Common myeloid progenitor, CD34-positive (primary cell): ENCODE measurements around the gene DLGAP4.

Experiments used
- CTCF ChIA-PET: fragments of 350-600 bp; sonication (Branson Sonifier 250); formaldehyde crosslinking; loops from one replicate; lab custom pipeline; 2021; ENCODE audit warnings: antibody characterized with exemption; lab: Charles Lee
- POLR2A ChIA-PET: fragments of 350-600 bp; sonication (Branson Sonifier 250); formaldehyde crosslinking; loops from one replicate; lab custom pipeline; 2021; ENCODE audit warnings: antibody characterized with exemption; lab: Charles Lee
- DNase-seq, 3 donors: peaks; one replicate each; pipeline versions ENCODE4 v3.0.0 to v3.0.0-alpha.2; 2013
- H3K27ac ChIP-seq, 2 experiments: 1 replicate in 1 of 2; 2 replicates in 1 of 2; pipeline ENCODE4 v1.7.0; 2013; ENCODE audit warnings: inconsistent platforms in 2 of 2, low read length in 2 of 2, mild to moderate bottlenecking in 2 of 2, low read depth in 1 of 2, moderate library complexity in 1 of 2; ENCODE audit not compliant: severe bottlenecking in 2 of 2, insufficient read depth in 1 of 2, poor library complexity in 1 of 2
- H3K27me3 ChIP-seq, 5 experiments: replicated peaks in 2 of 5; 1 replicate in 3 of 5; 2 replicates in 2 of 5; pipeline versions ENCODE4 v1.6.1 to v1.7.0; 2013; ENCODE audit warnings: low read length in 4 of 5, mild to moderate bottlenecking in 2 of 5, moderate library complexity in 2 of 5, inconsistent platforms in 1 of 5; ENCODE audit not compliant: insufficient read depth in 5 of 5, control insufficient read depth in 4 of 5
- H3K36me3 ChIP-seq, 4 experiments: 1 replicate in 2 of 4; 2 replicates in 2 of 4; pipeline versions ENCODE4 v1.6.1 to v1.7.0; 2013; ENCODE audit warnings: low read length in 3 of 4, control low read depth in 1 of 4, mild to moderate bottlenecking in 1 of 4; ENCODE audit not compliant: control insufficient read depth in 4 of 4, insufficient read depth in 4 of 4
- H3K4me1 ChIP-seq, 4 experiments: 1 replicate in 3 of 4; 2 replicates in 1 of 4; pipeline versions ENCODE4 v1.6.1 to v1.7.1; 2013; ENCODE audit warnings: low read length in 3 of 4, mild to moderate bottlenecking in 3 of 4, control low read depth in 1 of 4, inconsistent platforms in 1 of 4, moderate library complexity in 1 of 4; ENCODE audit not compliant: control insufficient read depth in 4 of 4, insufficient read depth in 4 of 4; ENCODE audit errors: control extremely low read depth in 1 of 4
- H3K4me3 ChIP-seq, 7 experiments: 1 replicate in 4 of 7; 2 replicates in 3 of 7; pipeline versions ENCODE4 v1.5.1 to v1.7.0; 2013; ENCODE audit warnings: mild to moderate bottlenecking in 7 of 7, low read length in 6 of 7, moderate library complexity in 6 of 7, inconsistent platforms in 2 of 7, low read depth in 2 of 7, control low read depth in 1 of 7; ENCODE audit not compliant: insufficient read depth in 4 of 7, control insufficient read depth in 1 of 7; ENCODE audit errors: extremely low read depth in 1 of 7
- H3K9me3 ChIP-seq, 5 experiments: 1 replicate in 4 of 5; 2 replicates in 1 of 5; pipeline versions ENCODE4 v1.6.1 to v1.7.1; 2013; ENCODE audit warnings: low read length in 4 of 5, mild to moderate bottlenecking in 2 of 5, inconsistent platforms in 1 of 5, low read depth in 1 of 5, moderate library complexity in 1 of 5; ENCODE audit not compliant: control insufficient read depth in 4 of 5, insufficient read depth in 2 of 5; ENCODE audit errors: control extremely low read depth in 1 of 5
- WGBS: methylation state at CpG from one replicate; pipeline ENCODE4 v1.1.5; 2013; ENCODE audit not compliant: insufficient coverage; 5-methylcytosine and 5-hydroxymethylcytosine counted together

Gene DLGAP4

DNA sequence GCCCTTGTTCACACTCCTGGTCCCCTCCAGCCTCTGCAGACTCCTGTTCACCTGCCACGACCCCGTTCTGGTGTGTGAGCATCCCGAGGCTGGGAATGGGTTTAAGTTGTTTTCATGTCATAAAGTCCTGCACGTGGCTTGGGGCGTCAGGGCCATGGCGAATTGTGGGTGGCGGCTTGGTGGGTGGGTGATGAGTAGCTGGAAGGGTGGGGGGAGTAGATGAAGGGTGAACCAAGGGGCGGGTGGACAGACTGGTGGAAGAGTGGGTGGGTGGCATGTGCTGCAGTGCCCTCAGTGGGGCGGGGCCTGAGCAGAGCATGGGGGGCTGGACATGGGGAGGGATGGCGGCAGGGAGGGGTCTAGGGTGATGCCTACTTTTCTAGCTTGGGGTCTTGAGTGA is 54.3 kb downstream of the DLGAP4 start:
- ChIA-PET POLR2A (no interaction called here), CTCF (interaction anchor here (0.7 kb wide), 1 partner anchor 43 kb away, joined by 3 read pairs; no protein-coding TSS in a partner anchor)
- DNase-seq: no peak
- Histone ChIP-seq H3K27ac (no peak overlapping the region), H3K9me3 (no peaks in the 10 kb centered on the region), H3K27me3 (peaks cover 0 to 15% (median 4%) of the 10 kb centered on the region in 5 experiments), H3K36me3 (no peaks in the 10 kb centered on the region), H3K4me3 (no peak overlapping the region), H3K4me1 (no peaks in the 10 kb centered on the region)
- WGBS: 70% methylated on average over 9 of the region's 10 CpGs

DNA sequence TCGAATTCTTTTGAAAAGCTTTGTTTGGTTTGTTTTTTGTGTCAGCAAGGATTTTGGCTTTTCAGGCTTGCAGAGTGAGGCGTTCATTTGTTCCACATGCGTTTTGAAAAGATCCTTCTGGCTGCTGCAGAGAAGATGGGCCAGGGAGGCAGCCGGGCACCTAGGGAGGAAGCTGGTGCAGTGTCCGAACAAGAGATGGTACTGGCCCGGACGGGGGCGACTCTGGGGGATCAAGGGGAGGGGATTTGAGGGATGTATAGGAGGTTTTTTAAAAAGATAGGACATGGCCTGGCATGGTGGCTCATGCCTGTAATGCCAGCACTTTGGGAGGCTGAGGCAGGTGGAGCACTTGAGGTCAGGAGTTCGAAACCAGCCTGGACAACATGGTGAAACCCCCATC is 55.3 kb downstream of the DLGAP4 start:
- POLR2A ChIA-PET: no interaction called here
- 73% methylated on average over 5 of the region's 9 CpGs for WGBS
- H3K9me3 ChIP-seq: no peaks in the 10 kb centered on the region

DNA sequence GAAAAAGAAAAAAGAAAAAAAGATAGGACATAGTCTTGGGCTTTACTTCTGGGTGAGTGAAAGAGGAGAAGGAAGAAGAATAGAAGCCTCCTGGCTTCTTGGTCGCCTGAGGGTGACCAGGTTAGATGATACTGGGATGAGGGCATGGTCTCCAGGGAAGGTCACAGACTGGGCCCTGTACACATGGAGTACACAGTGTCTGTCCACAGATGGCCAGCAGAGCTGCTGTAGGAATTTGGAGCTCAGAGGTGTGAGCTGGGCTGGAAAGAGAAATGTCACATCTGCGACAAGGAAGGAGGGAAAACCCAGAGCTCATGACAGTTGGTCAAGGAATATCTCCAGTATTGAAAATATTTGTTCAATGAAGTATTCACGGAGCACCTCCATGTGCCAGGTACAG is 56.1 kb downstream of the DLGAP4 start:
- Histone ChIP-seq H3K9me3 (no peaks in the 10 kb centered on the region), H3K4me1 (no peaks in the 10 kb centered on the region), H3K27ac (no peak overlapping the region), H3K36me3 (no peaks in the 10 kb centered on the region), H3K4me3 (no peak overlapping the region), H3K27me3 (peaks cover 0 to 15% (median 8%) of the 10 kb centered on the region in 5 experiments)
- ChIA-PET POLR2A (no interaction called here), CTCF (no interaction called here)
- WGBS: 94% methylated on average over 3 of the region's 3 CpGs
- no peak for DNase-seq

More for the DNA sequence above, 55.3 kb downstream of the DLGAP4 start:
- no peak for DNase-seq
- no peak overlapping the region for H3K4me3 ChIP-seq
- no peak overlapping the region for H3K27ac ChIP-seq
- peaks cover 0 to 15% (median 4%) of the 10 kb centered on the region in 5 experiments for H3K27me3 ChIP-seq
- CTCF ChIA-PET: no interaction called here
- no peaks in the 10 kb centered on the region for H3K36me3 ChIP-seq
- H3K4me1 ChIP-seq: no peaks in the 10 kb centered on the region

DNA sequence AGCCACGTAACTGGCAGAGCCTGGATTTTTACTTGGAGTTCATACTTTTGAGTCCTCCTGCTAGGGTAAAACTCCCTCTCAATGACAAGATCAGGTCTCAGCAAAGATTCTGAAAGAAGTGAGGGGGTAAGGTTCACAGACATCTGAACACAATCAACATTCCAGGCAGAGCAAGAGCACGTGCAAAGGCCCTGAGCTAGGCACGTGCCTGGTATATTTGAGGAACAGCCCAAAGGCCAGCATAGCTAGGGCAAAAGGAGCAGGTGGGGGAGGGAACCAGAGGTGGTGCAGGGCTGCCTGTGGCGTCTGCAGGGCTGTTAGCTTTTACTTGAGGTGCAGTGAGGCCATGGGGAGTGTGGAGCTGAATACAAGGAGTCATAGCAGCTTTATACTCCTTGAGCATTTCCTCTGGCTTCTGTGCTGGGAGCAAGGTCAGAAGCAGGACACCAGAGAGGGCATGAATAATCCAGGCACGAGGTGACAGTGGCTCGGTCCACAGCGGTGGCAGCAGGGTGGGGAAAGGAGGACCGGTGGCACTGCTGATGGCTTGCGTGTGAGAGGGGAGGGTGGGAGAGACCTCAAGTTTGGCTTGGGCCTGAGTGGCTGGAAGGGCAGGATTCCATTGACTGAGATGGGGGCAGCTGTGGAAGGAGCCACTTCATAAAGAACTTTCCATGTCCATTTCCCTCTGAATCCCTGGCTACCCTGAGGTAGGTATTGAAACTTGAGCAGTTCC is 57.0 kb downstream of the DLGAP4 start:
- H3K4me1 ChIP-seq: no peaks in the 10 kb centered on the region
- ChIA-PET CTCF (no interaction called here), POLR2A (no interaction called here)
- H3K4me3 ChIP-seq: no peak overlapping the region
- WGBS: 89% methylated on average over 9 of the region's 9 CpGs
- no peaks in the 10 kb centered on the region for H3K36me3 ChIP-seq
- no peak for DNase-seq
- no peaks in the 10 kb centered on the region for H3K9me3 ChIP-seq
- no peak overlapping the region for H3K27ac ChIP-seq
- peaks cover 0 to 18% (median 8%) of the 10 kb centered on the region in 5 experiments for H3K27me3 ChIP-seq

DNA sequence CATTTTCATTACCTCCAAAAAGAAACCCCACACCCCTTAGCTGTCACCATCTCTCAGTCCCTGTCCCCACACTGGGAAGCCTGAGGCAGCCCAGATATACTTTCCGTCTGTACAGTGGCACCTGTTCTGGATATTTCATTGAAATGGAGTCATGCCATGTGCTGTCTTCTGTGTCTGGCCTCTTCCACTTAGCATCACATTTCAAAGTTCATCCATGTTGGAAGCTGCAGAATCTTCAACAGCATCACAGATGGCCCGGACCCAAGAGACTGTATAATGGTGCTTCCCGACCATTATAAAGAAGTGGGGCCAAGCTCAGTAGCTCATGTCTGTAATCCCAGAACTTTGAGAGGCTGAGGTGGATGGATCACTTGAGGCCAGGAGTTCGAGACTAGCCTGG is 58.4 kb downstream of the DLGAP4 start:
- POLR2A ChIA-PET: no interaction called here
- Histone ChIP-seq H3K9me3 (no peaks in the 10 kb centered on the region), H3K27me3 (peaks cover 0 to 18% (median 8%) of the 10 kb centered on the region in 5 experiments), H3K4me3 (no peak overlapping the region), H3K27ac (no peak overlapping the region), H3K36me3 (no peaks in the 10 kb centered on the region), H3K4me1 (no peaks in the 10 kb centered on the region)
- no peak for DNase-seq
- CTCF ChIA-PET: interaction anchor here (1.2 kb wide), 1 partner anchor 10 kb away, joined by 3 read pairs; no protein-coding TSS in a partner anchor
- WGBS: 96% methylated on average over 3 of the region's 4 CpGs

DNA sequence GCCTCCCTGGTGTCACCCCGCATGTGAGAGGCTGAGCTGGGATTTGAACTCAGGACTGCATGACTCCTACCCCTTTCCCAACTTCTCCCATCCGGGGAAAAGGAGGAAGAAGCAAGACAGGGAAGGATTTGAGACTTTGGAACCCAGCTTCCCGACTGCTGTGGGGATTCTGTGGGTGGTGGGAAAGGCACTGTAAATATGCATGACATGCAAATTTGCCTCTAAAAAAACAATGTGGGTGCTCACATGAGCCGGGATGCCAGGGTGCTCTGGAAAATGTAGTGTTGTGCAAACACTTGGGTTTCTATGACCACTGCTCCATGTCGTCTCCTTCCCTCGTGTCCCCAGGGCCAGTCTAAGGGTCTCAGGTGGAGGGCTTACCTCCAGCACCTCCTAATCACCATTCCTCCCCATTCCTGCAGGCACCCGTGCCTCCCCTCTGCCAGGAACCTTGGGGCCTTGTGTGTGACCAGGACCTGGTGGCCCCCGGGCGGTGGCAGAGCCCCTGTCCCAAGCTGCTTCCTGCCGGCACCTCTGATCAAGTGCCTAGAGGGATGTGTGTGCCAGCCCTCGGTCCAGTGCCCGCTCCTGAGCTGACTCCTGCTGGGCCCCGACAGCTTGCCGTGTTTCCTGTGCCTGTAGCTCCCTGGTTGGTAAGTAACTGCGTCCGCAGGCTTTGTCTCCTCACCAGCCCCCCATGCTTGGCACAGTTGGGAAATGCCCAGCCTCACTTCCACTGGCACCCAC is 60.7 kb downstream of the DLGAP4 start:
- Histone ChIP-seq H3K27ac (no peak overlapping the region), H3K27me3 (peaks cover 0 to 20% (median 8%) of the 10 kb centered on the region in 5 experiments), H3K4me3 (no peak overlapping the region), H3K4me1 (no peaks in the 10 kb centered on the region), H3K36me3 (no peaks in the 10 kb centered on the region), H3K9me3 (no peaks in the 10 kb centered on the region)
- POLR2A ChIA-PET: no interaction called here
- 89% methylated on average over 12 of the region's 16 CpGs for WGBS
- no peak for DNase-seq
- CTCF ChIA-PET: no interaction called here

DNA sequence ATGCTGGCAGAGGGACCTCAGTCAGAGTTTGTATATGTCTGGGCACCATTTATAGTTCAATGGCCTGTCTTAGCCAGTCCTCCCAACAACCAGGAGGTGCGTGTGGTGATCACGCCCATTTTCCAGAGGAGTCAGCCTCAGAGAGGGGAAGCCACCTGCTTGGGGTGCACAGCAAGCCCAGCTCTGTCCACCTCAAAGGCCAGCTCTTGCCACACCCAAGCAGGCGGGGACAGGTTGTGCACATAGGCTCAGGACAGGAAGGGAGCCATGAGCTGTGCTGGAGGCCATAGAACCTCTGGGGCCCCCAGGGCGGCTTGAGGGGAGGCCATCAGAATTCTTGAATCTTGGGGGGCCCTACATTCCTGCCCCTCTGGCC is 61.2 kb downstream of the DLGAP4 start:
- Histone ChIP-seq H3K4me3 (no peak overlapping the region), H3K27me3 (peaks cover 0 to 22% (median 8%) of the 10 kb centered on the region in 5 experiments), H3K27ac (no peak overlapping the region), H3K4me1 (peaks cover 0 to 3% (median 0%) of the 10 kb centered on the region in 4 experiments), H3K9me3 (no peaks in the 10 kb centered on the region), H3K36me3 (no peaks in the 10 kb centered on the region)
- POLR2A ChIA-PET: no interaction called here
- CTCF ChIA-PET: no interaction called here
- WGBS: 95% methylated on average over 3 of the region's 4 CpGs
- no peak for DNase-seq
